ENCODE data around the gene RETN. TPM values are rescaled to one million over a fixed set of nuclear protein-coding genes. Genes with fewer than 3 reads are reported as not detected.

RETN gene
- polyA plus RNA-seq, 3 donors = 42.1 to 119 (median 60.0) TPM

GRCh38 chr19:7676854-7677253 is 8.0 kb downstream of the RETN start, which contains the start of gene MCEMP1:
MCEMP1 (plus strand) TSS chr19:7677090; CDS start chr19:7677121, 31 bp downstream.
- DNase-seq = peak; percentile 63 to 75 (median 67)
- Histone ChIP-seq H3K27ac (ENCODE audit: low read depth in 1 of 2, low read length in 2 of 2) (peak within 1 kb of the TSS; percentile 76 to 96), H3K4me3 (replicated peaks in 1 of 3; ENCODE audit: low read depth in 2 of 3, low read length in 3 of 3) (peak within 1 kb of the TSS; percentile 41 to 96 (median 48)), H3K27me3 (ENCODE audit: control insufficient read depth in 2 of 2, insufficient read depth in 2 of 2, low read length in 2 of 2) (no peaks in the 10 kb centered on the region), H3K9me3 (replicated peaks in 1 of 2; ENCODE audit: control insufficient read depth in 1 of 2, insufficient read depth in 1 of 2, low read length in 2 of 2) (peaks cover 7 to 13% of the 10 kb centered on the region in 2 donors), H3K36me3 (replicated peaks in 1 of 2; ENCODE audit: control insufficient read depth in 1 of 2, insufficient read depth in 2 of 2, low read length in 2 of 2) (no peaks in the 10 kb centered on the region), H3K4me1 (ENCODE audit: control insufficient read depth in 1 of 2, insufficient read depth in 2 of 2, low read length in 2 of 2) (peaks cover 68 to 91% of the 10 kb centered on the region in 2 donors), H3K9ac (ENCODE audit: insufficient read depth, low read length, poor library complexity, severe bottlenecking) (peak within 1 kb of the TSS; percentile 74), H2AFZ (ENCODE audit: insufficient read depth, low read depth, low read length, poor library complexity, severe bottlenecking) (no peak within 1 kb of the TSS), H4K20me1 (ENCODE audit: insufficient read depth, low read length) (peaks cover under 1% of the 10 kb centered on the region), H3K4me2 (replicated peaks; ENCODE audit: extremely low read depth, low read length, poor library complexity, severe bottlenecking) (peak within 1 kb of the TSS; percentile 97), H3K79me2 (ENCODE audit: insufficient read depth, low read length) (peaks cover 65% of the 10 kb centered on the region)
- H3K4me3 Mint-ChIP-seq = peak within 1 kb of the TSS; percentile 80 to 93
- intact Hi-C loops (cut with micrococcal nuclease) = loop anchor here (1.0 to 5.0 kb wide), 3 partner anchors 18 to 40 kb away; partner anchors contain the start of gene STXBP2 (in 1 of the 2)
- peaks cover 6 to 16% of the 10 kb centered on the region in 2 donors for H3K36me3 Mint-ChIP-seq
- peaks cover 0 to 4% (median 0%) of the 10 kb centered on the region in 3 donors for H3K27me3 Mint-ChIP-seq (ENCODE audit: low read depth in 3 of 3)
- TF ChIP-seq CTCF (IDR thresholded peaks at IDR 0.05) = no peak
- 0% methylated on average over 3 of the region's 10 CpGs for WGBS (ENCODE audit: insufficient coverage)
- peak within 1 kb of the TSS; percentile 95 to 99 (median 98) for H3K27ac Mint-ChIP-seq
- peaks cover 74% of the 10 kb centered on the region for H3K4me1 Mint-ChIP-seq
- peaks cover 11 to 17% (median 13%) of the 10 kb centered on the region in 7 donors for H3K9me3 Mint-ChIP-seq

GRCh38 chr19:7677669-7678311 is 8.9 kb downstream of the RETN start:
- Histone ChIP-seq H3K9me3 (replicated peaks in 1 of 2; ENCODE audit: control insufficient read depth in 1 of 2, insufficient read depth in 1 of 2, low read length in 2 of 2) (peaks cover 7 to 13% of the 10 kb centered on the region in 2 donors), H3K27ac (ENCODE audit: low read depth in 1 of 2, low read length in 2 of 2) (peak overlapping the region; percentile 76 to 96), H2AFZ (ENCODE audit: insufficient read depth, low read depth, low read length, poor library complexity, severe bottlenecking) (no peak overlapping the region), H3K4me3 (replicated peaks in 1 of 3; ENCODE audit: low read depth in 2 of 3, low read length in 3 of 3) (peak overlapping the region; percentile 41 to 96 (median 48)), H3K27me3 (ENCODE audit: control insufficient read depth in 2 of 2, insufficient read depth in 2 of 2, low read length in 2 of 2) (no peaks in the 10 kb centered on the region), H3K9ac (ENCODE audit: insufficient read depth, low read length, poor library complexity, severe bottlenecking) (peak overlapping the region; percentile 74), H3K4me1 (ENCODE audit: control insufficient read depth in 1 of 2, insufficient read depth in 2 of 2, low read length in 2 of 2) (peaks cover 76 to 96% of the 10 kb centered on the region in 2 donors), H3K4me2 (replicated peaks; ENCODE audit: extremely low read depth, low read length, poor library complexity, severe bottlenecking) (peak overlapping the region; percentile 97), H3K79me2 (ENCODE audit: insufficient read depth, low read length) (peaks cover 74% of the 10 kb centered on the region), H4K20me1 (ENCODE audit: insufficient read depth, low read length) (peaks cover 10% of the 10 kb centered on the region), H3K36me3 (replicated peaks in 1 of 2; ENCODE audit: control insufficient read depth in 1 of 2, insufficient read depth in 2 of 2, low read length in 2 of 2) (peaks cover 5 to 7% of the 10 kb centered on the region in 2 donors)
- peak; percentile 9 for TF ChIP-seq CTCF (IDR thresholded peaks at IDR 0.05)
- DNase-seq = peak; percentile 74 to 84 (median 79)
- H3K4me1 Mint-ChIP-seq = peaks cover 79% of the 10 kb centered on the region
- intact Hi-C loops (cut with micrococcal nuclease) = loop anchor here (1.0 to 5.0 kb wide), 3 partner anchors 19 to 40 kb away; partner anchors contain the start of gene STXBP2 (in 1 of the 2)
- peak overlapping the region; percentile 80 to 93 for H3K4me3 Mint-ChIP-seq
- peaks cover 11 to 14% (median 13%) of the 10 kb centered on the region in 7 donors for H3K9me3 Mint-ChIP-seq
- WGBS (ENCODE audit: insufficient coverage) = 24% methylated on average over 8 of the region's 12 CpGs
- peaks cover 10 to 21% of the 10 kb centered on the region in 2 donors for H3K36me3 Mint-ChIP-seq
- H3K27me3 Mint-ChIP-seq (ENCODE audit: low read depth in 3 of 3) = peaks cover 0 to 4% (median 0%) of the 10 kb centered on the region in 3 donors
- peak overlapping the region; percentile 95 to 99 (median 98) for H3K27ac Mint-ChIP-seq
